Endothelial cell of umbilical vein (primary cell): ENCODE results near the gene TRAF7. TPM values are rescaled to one million over a fixed set of nuclear protein-coding genes. Genes with fewer than 3 reads are reported as not detected.

Experiments
- BruUV-seq: library from RNA; stranded (reverse); fragments of 400-500 nt; replicated peaks from 2 replicates; lab custom pipeline; 2021; lab: Mats Ljungman, UMichigan
- CTCF ChIA-PET: fragments of 300-600, 350-600 bp; sonication (Branson Sonifier 250); formaldehyde crosslinking; loops from one replicate; lab custom pipeline; 2021; ENCODE audit warnings: antibody characterized with exemption, inconsistent platforms; lab: Charles Lee
- POLR2A ChIA-PET: fragments of 300-600, 350-600 bp; sonication (Branson Sonifier 250); formaldehyde crosslinking; loops from one replicate; lab custom pipeline; 2021; ENCODE audit warnings: antibody characterized with exemption, inconsistent platforms; lab: Charles Lee
- DNase-seq: peaks from one replicate; pipeline ENCODE4 v3.0.0-alpha.2; 2011; ENCODE audit warnings: low read depth, low spot score
- FAIRE-seq: peaks from 2 replicates; lab custom pipeline; 2011; peaks lifted over from hg19 to GRCh38; lab: Jason Lieb, UNC
- H2AFZ ChIP-seq: 2 replicates; pipeline ENCODE4 v1.6.0; 2012; ENCODE audit warnings: low read depth, low read length, control low read depth, inconsistent platforms
- H3K27ac ChIP-seq: 2 replicates; pipeline ENCODE4 v1.5.1; 2011; ENCODE audit warnings: low read depth, mild to moderate bottlenecking, control low read depth, low read length, moderate library complexity; ENCODE audit not compliant: insufficient read depth
- H3K27me3 ChIP-seq, 2 experiments: 2 replicates each; pipeline versions ENCODE4 v1.6.0 to v1.6.1; 2011; ENCODE audit warnings: low read length in 2 of 2, mixed read lengths in 1 of 2; ENCODE audit not compliant: control insufficient read depth in 2 of 2, insufficient read depth in 2 of 2
- H3K36me3 ChIP-seq, 2 experiments: 2 replicates in 1 of 2; 3 replicates in 1 of 2; pipeline ENCODE4 v1.5.1; 2011; ENCODE audit warnings: low read length in 2 of 2, mild to moderate bottlenecking in 1 of 2, moderate library complexity in 1 of 2; ENCODE audit not compliant: control insufficient read depth in 2 of 2, insufficient read depth in 2 of 2; ENCODE audit errors: extremely low read depth in 1 of 2
- H3K4me1 ChIP-seq: 3 replicates; pipeline ENCODE4 v1.5.1; 2011; ENCODE audit warnings: mild to moderate bottlenecking, low read length; ENCODE audit not compliant: control insufficient read depth, insufficient read depth; ENCODE audit errors: extremely low read depth
- H3K4me2 ChIP-seq: 2 replicates; pipeline ENCODE4 v1.6.1; 2011; ENCODE audit warnings: low read length, control low read depth, mixed read lengths; ENCODE audit not compliant: insufficient read depth
- H3K4me3 ChIP-seq, 3 experiments: fragments of 200-600 bp in 1 of 3; sonication (generic), shearing (Covaris generic) in 1 of 3; replicated peaks in 1 of 3; 2 replicates each; pipeline ENCODE4 v1.5.1; 2011 to 2016; ENCODE audit warnings: control low read depth in 3 of 3, low read length in 3 of 3, mild to moderate bottlenecking in 2 of 3, inconsistent platforms in 1 of 3, low read depth in 1 of 3, moderate library complexity in 1 of 3; ENCODE audit not compliant: insufficient read depth in 1 of 3
- H3K79me2 ChIP-seq: 2 replicates; pipeline ENCODE4 v1.6.0; 2012; ENCODE audit warnings: low read length, inconsistent platforms; ENCODE audit not compliant: control insufficient read depth, insufficient read depth
- H3K9ac ChIP-seq: replicated peaks from 2 replicates; pipeline ENCODE3; 2011; ENCODE audit warnings: low read length, control low read depth; ENCODE audit not compliant: insufficient read depth; ENCODE audit errors: extremely low read depth
- H3K9me1 ChIP-seq: replicated peaks from 3 replicates; pipeline ENCODE4 v1.6.0; 2011; ENCODE audit warnings: mild to moderate bottlenecking, low read length; ENCODE audit not compliant: control insufficient read depth, insufficient read depth; ENCODE audit errors: extremely low read depth
- H3K9me3 ChIP-seq: replicated peaks from 2 replicates; pipeline ENCODE4 v1.5.1; 2012; ENCODE audit warnings: low read length, inconsistent platforms; ENCODE audit not compliant: control insufficient read depth, insufficient read depth
- H4K20me1 ChIP-seq: replicated peaks from 2 replicates; pipeline ENCODE3; 2011; ENCODE audit warnings: mild to moderate bottlenecking, low read length; ENCODE audit not compliant: control insufficient read depth, insufficient read depth; ENCODE audit errors: extremely low read depth
- CTCF ChIP-seq, 2 donors: IDR thresholded peaks; 1 replicate in 1 of 2; 2 replicates in 1 of 2; pipeline ENCODE4 v1.5.1; 2011; ENCODE audit warnings: low read length in 2 of 2, mild to moderate bottlenecking in 2 of 2, moderate library complexity in 2 of 2, control low read depth in 1 of 2, inconsistent platforms in 1 of 2, low read depth in 1 of 2; ENCODE audit not compliant: insufficient read depth in 1 of 2; ENCODE audit errors: extremely low read depth in 1 of 2
- EZH2 ChIP-seq: IDR thresholded peaks from 2 replicates; pipeline ENCODE4 v1.6.1; 2012; ENCODE audit warnings: borderline replicate concordance, low read depth, mild to moderate bottlenecking, moderate library complexity, low read length, inconsistent platforms; ENCODE audit not compliant: severe bottlenecking
- FOS ChIP-seq: IDR thresholded peaks from 2 replicates; pipeline ENCODE4 v1.6.1; 2011; ENCODE audit warnings: mild to moderate bottlenecking, low read length, moderate library complexity, borderline replicate concordance; ENCODE audit not compliant: insufficient read depth
- GATA2 ChIP-seq: IDR thresholded peaks from 2 replicates; pipeline ENCODE4 v1.7.0; 2011; ENCODE audit warnings: low read depth, mild to moderate bottlenecking, moderate library complexity, mixed read lengths, low read length; ENCODE audit not compliant: insufficient read length, insufficient read depth
- JUN ChIP-seq: IDR thresholded peaks from 2 replicates; pipeline ENCODE4 v1.6.1; 2011; ENCODE audit warnings: borderline replicate concordance, low read depth; ENCODE audit not compliant: insufficient read length, insufficient read depth
- MAX ChIP-seq: IDR thresholded peaks from 2 replicates; pipeline ENCODE4 v1.6.1; 2011; ENCODE audit not compliant: insufficient read depth, insufficient read length
- MYC ChIP-seq: IDR thresholded peaks from one replicate; pipeline ENCODE4 v1.6.1; 2011; ENCODE audit warnings: mild to moderate bottlenecking, low read depth, low read length
- POLR2A ChIP-seq: IDR thresholded peaks from 2 replicates; pipeline ENCODE4 v1.6.1; 2012; ENCODE audit warnings: low read depth, mild to moderate bottlenecking, control low read depth, low read length
- POLR2AphosphoS5 ChIP-seq: IDR thresholded peaks from 2 replicates; pipeline ENCODE4 v1.6.1; 2012; ENCODE audit warnings: low read depth, mild to moderate bottlenecking, control low read depth, low read length, moderate library complexity; ENCODE audit not compliant: insufficient read depth
- dilution Hi-C: fragments of 300-500 bp; cut with MboI; formaldehyde crosslinking; loops from one replicate; pipeline ENCODE4 v1.15.0; 2019; ENCODE audit warnings: low sequenced_read_pairs; ENCODE audit not compliant: extremely low pct_ligation_motif_present
- intact Hi-C: fragments of 100-400 bp; cut with micrococcal nuclease; formaldehyde crosslinking; loops from one replicate; pipeline ENCODE4 v1.10.0; 2022
- polyA plus RNA-seq, 4 experiments: library from polyadenylated mRNA; depleted of rRNA in 3 of 4; stranded (reverse) in 3 of 4; unstranded in 1 of 4; fragments of >200 nt; gene quantifications; 2 replicates each; pipeline versions ENCODE4 v1.2.1 to v1.2.3, GENCODE V29; 2011 to 2012; ENCODE audit warnings: missing spikeins in 1 of 4
- total RNA-seq: library from RNA; stranded (reverse); gene quantifications from 2 replicates; pipeline ENCODE4 v1.2.3, GENCODE V29; 2021

TRAF7 gene
- total and polyA plus RNA-seq, 2 donors (not counting 3 experiments of a cell fraction or from before 2014, with no cell fraction given) = 141 to 175 TPM

GRCh38 chr16:2216330-2216729 lies 60.7 kb downstream of the TRAF7 start:
- peak; percentile 60 for FAIRE-seq
- dilution Hi-C loops (no loop called here), intact Hi-C loops (no loop called here)
- no peak overlapping the region for H2AFZ ChIP-seq
- peaks cover 25% of the 10 kb centered on the region for H3K79me2 ChIP-seq
- no peaks in the 10 kb centered on the region for H4K20me1 ChIP-seq
- no peak overlapping the region for H3K27ac ChIP-seq
- DNase-seq = no peak
- no peak overlapping the region for H3K4me2 ChIP-seq
- no peaks in the 10 kb centered on the region for H3K27me3 ChIP-seq
- no peaks in the 10 kb centered on the region for H3K9me3 ChIP-seq
- ChIA-PET CTCF (interaction anchor here (1.6 kb wide), 1 partner anchor 35 kb away, joined by 8 read pairs; the partner anchor contains the start of gene ECI1), POLR2A (no interaction called here)
- no peak for TF ChIP-seq CTCF (IDR thresholded peaks at IDR 0.05; ENCODE audit: extremely low read depth in 1 of 2, insufficient read depth in 1 of 2, low read depth in 1 of 2, low read length in 2 of 2)
- TF ChIP-seq POLR2AphosphoS5 = no peak
- H3K4me3 ChIP-seq = no peak overlapping the region
- no peak overlapping the region for H3K9ac ChIP-seq
- H3K36me3 ChIP-seq = no peaks in the 10 kb centered on the region
- H3K4me1 ChIP-seq = peaks cover 15% of the 10 kb centered on the region
- BruUV-seq = no TSS peak
- H3K9me1 ChIP-seq = no peaks in the 10 kb centered on the region

GRCh38 chr16:2223221-2223941 lies 67.8 kb downstream of the TRAF7 start, which contains the start of gene E4F1:
E4F1 (plus strand) TSS chr16:2223591; CDS start chr16:2223614, 23 bp downstream.
- peaks cover 7% of the 10 kb centered on the region for H3K4me1 ChIP-seq
- peak within 1 kb of the TSS; percentile 54 to 79 (median 74) for H3K4me3 ChIP-seq
- no peaks in the 10 kb centered on the region for H3K9me1 ChIP-seq
- dilution Hi-C loops (no loop called here), intact Hi-C loops (loop anchor here (1.0 to 2.0 kb wide), 7 partner anchors 8 to 237 kb away; partner anchors contain the start of genes ECI1, MLST8, RNPS1 and TEDC2)
- peak; percentile 99 for DNase-seq
- peaks cover 36% of the 10 kb centered on the region for H3K79me2 ChIP-seq
- ChIA-PET CTCF (no interaction called here), POLR2A (no interaction called here)
- peak within 1 kb of the TSS; percentile 41 for H3K27ac ChIP-seq
- TF ChIP-seq GATA2 = no peak
- peak; percentile 96 for TF ChIP-seq POLR2A
- no peak for TF ChIP-seq MYC
- no peak for TF ChIP-seq JUN
- no peak for TF ChIP-seq CTCF (IDR thresholded peaks at IDR 0.05; ENCODE audit: extremely low read depth in 1 of 2, insufficient read depth in 1 of 2, low read depth in 1 of 2, low read length in 2 of 2)
- TF ChIP-seq FOS = no peak
- peak; percentile 41 for TF ChIP-seq MAX
- no peak for TF ChIP-seq EZH2
- TF ChIP-seq POLR2AphosphoS5 = peak; percentile 93
- peak within 1 kb of the TSS; percentile 84 for H3K9ac ChIP-seq
- H3K4me2 ChIP-seq = peak within 1 kb of the TSS; percentile 84
- peak within 1 kb of the TSS; percentile 98 for H2AFZ ChIP-seq
- FAIRE-seq = peak; percentile 99
- no peaks in the 10 kb centered on the region for H3K9me3 ChIP-seq
- no peaks in the 10 kb centered on the region for H4K20me1 ChIP-seq
- H3K36me3 ChIP-seq = peaks cover 0 to 2% of the 10 kb centered on the region in 2 experiments
- no TSS peak for BruUV-seq
- H3K27me3 ChIP-seq = no peaks in the 10 kb centered on the region
